ENCODE results near the gene ATRN.

The ATRN gene

DNA sequence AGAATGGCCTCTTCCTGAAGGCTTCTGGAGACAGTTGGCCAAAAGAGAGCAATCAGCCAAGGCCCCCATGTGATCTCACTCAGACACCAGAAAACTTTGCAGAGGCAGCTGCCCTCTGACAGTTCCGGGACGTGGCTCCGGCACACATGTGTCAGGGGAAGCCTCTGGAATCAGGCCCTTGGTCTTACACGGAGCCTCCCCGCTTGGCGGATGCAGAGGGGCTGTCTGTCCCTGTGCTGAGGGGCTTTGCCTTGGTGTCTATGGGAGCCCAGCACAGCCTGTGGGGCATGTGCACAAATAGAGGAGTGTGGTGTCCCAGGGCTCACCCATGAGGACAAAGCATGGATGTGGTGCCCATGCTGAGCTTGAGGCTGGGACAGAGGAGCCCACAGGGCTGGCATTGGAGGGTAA lies 227.8 kb downstream of the ATRN start:
- DNase-seq (ENCODE audit: extremely low spot score) = no peak
- TF ChIP-seq, protein P1, sequence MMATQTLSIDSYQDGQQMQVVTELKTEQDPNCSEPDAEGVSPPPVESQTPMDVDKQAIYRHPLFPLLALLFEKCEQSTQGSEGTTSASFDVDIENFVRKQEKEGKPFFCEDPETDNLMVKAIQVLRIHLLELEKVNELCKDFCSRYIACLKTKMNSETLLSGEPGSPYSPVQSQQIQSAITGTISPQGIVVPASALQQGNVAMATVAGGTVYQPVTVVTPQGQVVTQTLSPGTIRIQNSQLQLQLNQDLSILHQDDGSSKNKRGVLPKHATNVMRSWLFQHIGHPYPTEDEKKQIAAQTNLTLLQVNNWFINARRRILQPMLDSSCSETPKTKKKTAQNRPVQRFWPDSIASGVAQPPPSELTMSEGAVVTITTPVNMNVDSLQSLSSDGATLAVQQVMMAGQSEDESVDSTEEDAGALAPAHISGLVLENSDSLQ (IDR thresholded peaks at IDR 0.05) = no peak
- TF ChIP-seq TARDBP (IDR thresholded peaks at IDR 0.05) = no peak
- no peak for TF ChIP-seq FOXM1 (IDR thresholded peaks at IDR 0.05; ENCODE audit: borderline replicate concordance)
- no peak for TF ChIP-seq FOXK2 (IDR thresholded peaks at IDR 0.05)
- TF ChIP-seq BHLHE40 (IDR thresholded peaks at IDR 0.05; ENCODE audit: borderline replicate concordance) = no peak
- no peak for TF ChIP-seq CTBP1 (IDR thresholded peaks at IDR 0.05; ENCODE audit: borderline replicate concordance)
- TF ChIP-seq SP1 (IDR thresholded peaks at IDR 0.05) = no peak
- no peak for TF ChIP-seq L3MBTL2 (conservative IDR thresholded peaks at IDR 0.05)
- CTCF ChIA-PET = interaction anchor here (2.4 kb wide), 1 partner anchor 12 kb away, joined by 7 read pairs; no protein-coding TSS in a partner anchor
- POLR2A ChIA-PET = no interaction called here

DNA sequence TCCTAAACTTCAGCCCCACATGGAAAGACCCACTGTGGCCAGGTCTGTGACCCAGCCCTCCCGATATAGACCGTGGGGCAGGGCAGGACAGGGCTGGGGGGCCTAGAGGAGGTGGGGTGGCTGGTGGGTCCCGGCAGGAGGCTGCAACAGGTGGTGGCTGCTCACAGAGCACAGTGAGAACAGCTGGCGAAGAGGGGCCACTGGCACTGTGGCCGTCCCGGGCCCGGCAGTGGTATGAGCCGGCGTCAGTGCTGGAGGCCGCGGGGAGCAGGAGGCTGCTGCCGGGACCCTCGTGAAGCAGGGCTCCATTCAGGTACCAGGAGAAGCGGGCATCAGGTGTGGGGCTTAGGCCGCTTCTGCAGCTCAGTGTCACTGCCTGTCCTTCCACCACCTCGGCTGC lies 228.2 kb downstream of the ATRN start:
- DNase-seq (ENCODE audit: extremely low spot score) = no peak
- POLR2A ChIA-PET = no interaction called here
- CTCF ChIA-PET = interaction anchor here (1.2 to 2.4 kb wide), 2 partner anchors 12 to 22 kb away, joined by 3 to 7 read pairs; no protein-coding TSS in a partner anchor
- TF ChIP-seq ELF4 (IDR thresholded peaks at IDR 0.05) (no peak), CTBP1 (IDR thresholded peaks at IDR 0.05; ENCODE audit: borderline replicate concordance) (no peak), FOXM1 (IDR thresholded peaks at IDR 0.05; ENCODE audit: borderline replicate concordance) (no peak), LEF1 (IDR thresholded peaks at IDR 0.05; ENCODE audit: borderline replicate concordance) (no peak), NFRKB (IDR thresholded peaks at IDR 0.05) (no peak), SP1 (IDR thresholded peaks at IDR 0.05) (no peak), FOXK2 (IDR thresholded peaks at IDR 0.05) (no peak), L3MBTL2 (conservative IDR thresholded peaks at IDR 0.05) (no peak), FOXA1 (IDR thresholded peaks at IDR 0.05) (no peak), BHLHE40 (IDR thresholded peaks at IDR 0.05; ENCODE audit: borderline replicate concordance) (no peak), ARNT (IDR thresholded peaks at IDR 0.05) (no peak), TARDBP (IDR thresholded peaks at IDR 0.05) (no peak)
